ENCODE measurements around the gene PUS7. TPM values are rescaled to one million over a fixed set of nuclear protein-coding genes. Genes with fewer than 3 reads are reported as not detected.

Gene PUS7
- total and polyA plus RNA-seq, 2 of the 8 experiments (the other 6 are each of a cell fraction or from before 2014, with no cell fraction given), result 18.9 to 65.2 TPM

DNA sequence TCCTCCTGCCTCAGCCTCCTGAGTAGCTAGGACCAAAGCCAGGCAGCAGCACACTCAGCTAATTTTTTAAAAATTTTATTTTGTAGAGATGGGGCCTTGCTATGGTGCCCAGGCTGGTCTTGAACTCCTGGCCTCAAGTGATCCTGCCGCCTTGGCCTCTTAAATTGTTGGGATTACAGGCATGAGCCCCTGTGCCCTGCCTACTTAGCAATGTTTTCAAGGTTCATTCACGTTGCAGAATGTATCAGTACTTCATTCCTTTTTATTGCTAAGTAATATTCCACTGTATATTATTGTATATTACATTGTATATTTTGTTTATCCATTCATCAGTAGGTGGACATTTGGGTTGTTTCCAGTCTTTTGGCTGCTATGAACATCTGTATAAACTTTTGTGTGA lies 44.2 kb downstream of the PUS7 start:
- Histone ChIP-seq H2BK120ac (replicated peaks; ENCODE audit: low read depth, low read length) (no peak overlapping the region), H2BK5ac (ENCODE audit: low read depth, low read length) (no peak overlapping the region), H3K27ac (ENCODE audit: low read depth, low read length) (no peak overlapping the region), H3K36me3 (ENCODE audit: control insufficient read depth in 2 of 4, insufficient read depth in 4 of 4, low read length in 3 of 4) (peaks cover 6 to 45% (median 23%) of the 10 kb centered on the region in 4 experiments), H3K9me3 (ENCODE audit: insufficient read depth in 2 of 2, low read depth in 1 of 2, low read length in 1 of 2) (no peaks in the 10 kb centered on the region), H3K56ac (replicated peaks; ENCODE audit: insufficient read length, low read depth, low read length) (no peak overlapping the region), H3K79me1 (ENCODE audit: low read depth, low read length) (no peaks in the 10 kb centered on the region), H3K23me2 (ENCODE audit: low read depth, low read length) (no peaks in the 10 kb centered on the region), H3K79me2 (ENCODE audit: control insufficient read depth in 1 of 2, insufficient read depth in 2 of 2, low read length in 2 of 2) (no peaks in the 10 kb centered on the region), H4K8ac (ENCODE audit: extremely low read depth, insufficient read depth, low read length) (no peak overlapping the region), H2AFZ (ENCODE audit: low read length) (no peak overlapping the region), H4K20me1 (replicated peaks in 1 of 2; ENCODE audit: control insufficient read depth in 1 of 2, insufficient read depth in 2 of 2, low read length in 2 of 2) (peaks cover 0 to 3% of the 10 kb centered on the region in 2 experiments), H2BK15ac (ENCODE audit: low read length) (no peak overlapping the region), H4K5ac (ENCODE audit: insufficient read length, low read depth, low read length) (no peak overlapping the region), H3K9ac (replicated peaks in 1 of 4; ENCODE audit: extremely low read depth in 1 of 4, low read depth in 3 of 4, low read length in 3 of 4) (no peak overlapping the region), H3K4ac (replicated peaks; ENCODE audit: insufficient read length, low read depth, low read length) (no peak overlapping the region), H2BK20ac (ENCODE audit: low read length) (no peak overlapping the region), H3K14ac (ENCODE audit: insufficient read length) (no peak overlapping the region), H2BK12ac (ENCODE audit: low read depth, low read length) (no peak overlapping the region), H3K23ac (ENCODE audit: insufficient read length) (no peak overlapping the region), H2AK5ac (ENCODE audit: low read depth, low read length) (no peak overlapping the region), H3K18ac (ENCODE audit: extremely low read depth, low read length) (no peak overlapping the region), H3K4me3 (ENCODE audit: extremely low read depth in 1 of 4, insufficient read depth in 2 of 4, low read depth in 3 of 4, low read length in 4 of 4) (no peak overlapping the region), H3K27me3 (replicated peaks in 1 of 4; ENCODE audit: control insufficient read depth in 3 of 4, extremely low read depth in 1 of 4, insufficient read depth in 3 of 4, low read length in 3 of 4) (no peaks in the 10 kb centered on the region), H4K91ac (replicated peaks; ENCODE audit: insufficient read length, low read length) (no peak overlapping the region), H3K4me2 (ENCODE audit: insufficient read depth in 1 of 2, low read depth in 2 of 2, low read length in 2 of 2) (no peak overlapping the region), H3K4me1 (replicated peaks in 1 of 4; ENCODE audit: control insufficient read depth in 3 of 4, insufficient read depth in 4 of 4, low read length in 3 of 4) (no peaks in the 10 kb centered on the region)
- no peak for FAIRE-seq
- WGBS, 2 experiments (ENCODE audit: extremely low coverage in 1 of 2, insufficient coverage in 1 of 2, insufficient read length in 1 of 2, insufficient replicate concordance in 2 of 2, low coverage in 1 of 2, low lambda C conversion rate in 2 of 2, missing lambda C conversion rate in 1 of 2), result 98% methylated on average over 2 of the region's 2 CpGs; no CpG with 5 or more reads in 1 of the 2 experiments
- no peak for DNase-seq (ENCODE audit: low read depth in 1 of 2, low spot score in 2 of 2)
- ChIA-PET POLR2A (ENCODE audit: partially characterized antibody) (interaction anchor here (1.2 kb wide), 1 partner anchor 25 kb away, joined by 3 read pairs; no protein-coding TSS in a partner anchor), CTCF (ENCODE audit: partially characterized antibody) (interaction anchor here (0.6 kb wide), 1 partner anchor 61 kb away, joined by 3 read pairs; no protein-coding TSS in a partner anchor)
- TF ChIP-seq KDM1A (IDR thresholded peaks at IDR 0.05; ENCODE audit: borderline replicate concordance, low read length), result no peak
- no peak for TF ChIP-seq TAF1 (IDR thresholded peaks at IDR 0.05; ENCODE audit: low read depth, low read length)
- no peak for TF ChIP-seq HDAC6 (IDR thresholded peaks at IDR 0.05; ENCODE audit: low read depth, low read length)
- TF ChIP-seq JUND (IDR thresholded peaks at IDR 0.05; ENCODE audit: low read length), result no peak
- TF ChIP-seq, protein P1, sequence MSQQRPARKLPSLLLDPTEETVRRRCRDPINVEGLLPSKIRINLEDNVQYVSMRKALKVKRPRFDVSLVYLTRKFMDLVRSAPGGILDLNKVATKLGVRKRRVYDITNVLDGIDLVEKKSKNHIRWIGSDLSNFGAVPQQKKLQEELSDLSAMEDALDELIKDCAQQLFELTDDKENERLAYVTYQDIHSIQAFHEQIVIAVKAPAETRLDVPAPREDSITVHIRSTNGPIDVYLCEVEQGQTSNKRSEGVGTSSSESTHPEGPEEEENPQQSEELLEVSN (IDR thresholded peaks at IDR 0.05), result no peak
- no peak for TF ChIP-seq ATF2 (IDR thresholded peaks at IDR 0.05; ENCODE audit: low read length)
- no peak for TF ChIP-seq BACH1 (IDR thresholded peaks at IDR 0.05; ENCODE audit: low read length)
